ENCODE data around the gene EXOC3. TPM values are rescaled to one million over a fixed set of nuclear protein-coding genes. Genes with fewer than 3 reads are reported as not detected.
A peak's percentile ranks its signal among the peaks of the same experiment; 100 is the strongest.
"Not testable (repeated sequence)": the region's sequence is repeated elsewhere in the genome, so short reads cannot be mapped to it uniquely, and the experiment has no call there.

Gene EXOC3
- total and polyA plus RNA-seq, 11 donors, result 20.6 to 45.5 (median 42.8) TPM

- ATAC-seq, result no peak
- 66 to 77% (median 71%) methylated on average over 26 to 29 of the region's 29 CpGs for WGBS, 4 donors
- Histone ChIP-seq H3K4me3 (no peak overlapping the region), H3K27me3 (peaks cover 15 to 71% (median 35%) of the 10 kb centered on the region in 9 donors), H3K27ac (no peak overlapping the region), H3K4me1 (peaks cover 0 to 11% (median 0%) of the 10 kb centered on the region in 12 donors), H3K36me3 (no peaks in the 10 kb centered on the region), H3K9me3 (no peaks in the 10 kb centered on the region)
- intact Hi-C loops (cut with DNase I), result no loop called here
- TF ChIP-seq POLR2A (IDR thresholded peaks at IDR 0.05) (no peak), CTCF (IDR thresholded peaks at IDR 0.05) (no peak)
- peak in 1 of 5 donors; percentile 20 for DNase-seq
Measured at GRCh38 chr5:485113-485945, 42.4 kb downstream of the EXOC3 start.

GRCh38 chr5:485946-486491, 43.0 kb downstream of the EXOC3 start:
- intact Hi-C loops (cut with DNase I), result no loop called here
- peaks cover 15 to 71% (median 29%) of the 10 kb centered on the region in 9 donors for H3K27me3 ChIP-seq

DNA sequence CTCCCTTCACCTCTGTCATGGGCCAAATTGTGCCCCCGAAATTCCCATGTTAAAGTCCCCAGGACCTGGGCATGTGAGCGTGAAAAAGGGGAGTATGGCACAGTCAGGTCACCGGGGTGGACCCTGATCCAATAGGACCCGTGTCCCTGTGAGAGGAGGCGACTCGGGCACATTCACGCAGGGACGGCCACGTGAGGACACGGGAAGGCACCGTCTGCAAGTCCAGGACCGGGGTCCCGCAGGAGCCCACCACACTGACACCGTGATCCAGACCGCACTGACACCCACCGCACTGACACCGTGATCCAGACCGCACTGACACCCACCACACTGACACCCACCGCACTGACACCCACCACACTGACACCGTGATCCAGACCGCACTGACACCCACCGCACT, 43.6 kb downstream of the EXOC3 start:
- ATAC-seq; DNase-seq; intact Hi-C loops (cut with DNase I): not testable (repeated sequence)

More at GRCh38 chr5:485946-486491, 43.0 kb downstream of the EXOC3 start:
- Histone ChIP-seq H3K4me1 (peaks cover 0 to 11% (median 0%) of the 10 kb centered on the region in 12 donors), H3K36me3 (no peaks in the 10 kb centered on the region), H3K4me3 (no peak overlapping the region), H3K27ac (no peak overlapping the region), H3K9me3 (no peaks in the 10 kb centered on the region)
- no peak for DNase-seq
- TF ChIP-seq POLR2A (IDR thresholded peaks at IDR 0.05) (no peak), CTCF (IDR thresholded peaks at IDR 0.05) (no peak)
- WGBS, 4 donors, result 23 to 47% (median 42%) methylated on average over 8 to 23 of the region's 23 CpGs
- no peak for ATAC-seq

GRCh38 chr5:488241-488640, 45.3 kb downstream of the EXOC3 start:
- Histone ChIP-seq H3K27me3 (peaks cover 0 to 71% (median 21%) of the 10 kb centered on the region in 9 donors), H3K27ac (no peak overlapping the region), H3K4me1 (peaks cover 0 to 11% (median 0%) of the 10 kb centered on the region in 12 donors), H3K36me3 (no peaks in the 10 kb centered on the region), H3K9me3 (no peaks in the 10 kb centered on the region), H3K4me3 (no peak overlapping the region)
- DNase-seq, result no peak
- intact Hi-C loops (cut with DNase I), result no loop called here
- TF ChIP-seq CTCF (IDR thresholded peaks at IDR 0.05) (no peak), POLR2A (IDR thresholded peaks at IDR 0.05) (no peak)
- 89 to 90% (median 89%) methylated on average over 13 to 33 of the region's 33 CpGs for WGBS, 4 donors
- ATAC-seq, result no peak

More for the DNA sequence above, 43.6 kb downstream of the EXOC3 start:
- not testable (repeated sequence) for H3K4me3 ChIP-seq, H3K9me3 ChIP-seq, H3K36me3 ChIP-seq, H3K27ac ChIP-seq
- WGBS, 4 donors, result 81 to 98% (median 93%) methylated on average over 13 to 21 of the region's 22 CpGs
- Histone ChIP-seq H3K27me3 (peaks cover 9 to 71% (median 24%) of the 10 kb centered on the region in 9 donors), H3K4me1 (peaks cover 0 to 11% (median 0%) of the 10 kb centered on the region in 12 donors)
